Mesothelial cell of epicardium (in vitro differentiated cells): ENCODE results near the gene GRPR. TPM values are rescaled to one million over a fixed set of nuclear protein-coding genes. Genes with fewer than 3 reads are reported as not detected.
A peak's percentile ranks its signal among the peaks of the same experiment; 100 is the strongest.

Experiments
- DNase-seq, 2 experiments: peaks; one replicate each; pipeline ENCODE4 v3.0.0; 2021; ENCODE audit warnings: low spot score in 2 of 2; ENCODE audit not compliant: unreplicated experiment in 2 of 2
- H3K27ac Mint-ChIP-seq: 2 replicates; pipeline ENCODE4 v1.8.0; 2021; ENCODE audit warnings: mixed read lengths
- H3K27me3 Mint-ChIP-seq: 2 replicates; pipeline ENCODE4 v1.8.0; 2021; ENCODE audit warnings: low read depth, mixed read lengths
- H3K36me3 Mint-ChIP-seq: 2 replicates; pipeline ENCODE4 v1.8.0; 2021; ENCODE audit warnings: mixed read lengths
- H3K4me1 Mint-ChIP-seq: 2 replicates; pipeline ENCODE4 v1.8.0; 2021; ENCODE audit warnings: mixed read lengths
- H3K4me3 Mint-ChIP-seq: 2 replicates; pipeline ENCODE4 v1.8.0; 2021; ENCODE audit warnings: mild to moderate bottlenecking, moderate library complexity, mixed read lengths
- H3K9me3 Mint-ChIP-seq: 2 replicates; pipeline ENCODE4 v1.8.0; 2021; ENCODE audit warnings: mixed read lengths
- total RNA-seq: library from RNA; stranded (reverse); gene quantifications from 3 replicates; pipeline ENCODE4 v1.2.1, GENCODE V29; 2021
- TF ChIP-seq, protein P1 (sequence below): fragments of 200-600 bp; sonication (generic); IDR thresholded peaks from one replicate; pipeline ENCODE4 v1.5.0; 2021; ENCODE audit warnings: antibody characterized with exemption; ENCODE audit not compliant: unreplicated experiment

The GRPR gene
- total RNA-seq, 1 donor from 2014 or later, result 1.7 TPM

DNA sequence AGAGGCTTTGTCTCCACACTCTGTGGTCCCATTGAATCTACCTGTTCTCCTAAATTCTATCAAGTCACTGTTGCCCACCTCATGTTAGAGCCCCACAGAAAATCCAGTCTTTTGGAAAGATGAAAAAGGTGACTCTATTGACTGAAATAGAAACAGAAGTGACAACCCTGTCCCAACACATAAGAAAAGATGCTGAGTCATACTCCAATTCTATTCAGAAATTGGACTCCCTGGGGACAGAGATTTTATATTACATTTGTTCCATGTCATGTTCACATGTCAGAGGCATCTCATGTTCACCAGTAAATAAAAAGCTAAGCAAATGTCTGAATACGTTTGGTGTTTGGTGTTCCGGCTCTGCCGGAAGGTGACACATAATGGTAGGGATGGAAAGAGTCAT lies 2.9 kb upstream of the GRPR start:
- no peak overlapping the region for H3K4me3 Mint-ChIP-seq
- H3K4me1 Mint-ChIP-seq, result peaks cover 27% of the 10 kb centered on the region
- H3K27me3 Mint-ChIP-seq, result no peaks in the 10 kb centered on the region
- no peak for DNase-seq
- no peak overlapping the region for H3K27ac Mint-ChIP-seq
- H3K9me3 Mint-ChIP-seq, result peaks cover 21% of the 10 kb centered on the region
- TF ChIP-seq, protein P1, sequence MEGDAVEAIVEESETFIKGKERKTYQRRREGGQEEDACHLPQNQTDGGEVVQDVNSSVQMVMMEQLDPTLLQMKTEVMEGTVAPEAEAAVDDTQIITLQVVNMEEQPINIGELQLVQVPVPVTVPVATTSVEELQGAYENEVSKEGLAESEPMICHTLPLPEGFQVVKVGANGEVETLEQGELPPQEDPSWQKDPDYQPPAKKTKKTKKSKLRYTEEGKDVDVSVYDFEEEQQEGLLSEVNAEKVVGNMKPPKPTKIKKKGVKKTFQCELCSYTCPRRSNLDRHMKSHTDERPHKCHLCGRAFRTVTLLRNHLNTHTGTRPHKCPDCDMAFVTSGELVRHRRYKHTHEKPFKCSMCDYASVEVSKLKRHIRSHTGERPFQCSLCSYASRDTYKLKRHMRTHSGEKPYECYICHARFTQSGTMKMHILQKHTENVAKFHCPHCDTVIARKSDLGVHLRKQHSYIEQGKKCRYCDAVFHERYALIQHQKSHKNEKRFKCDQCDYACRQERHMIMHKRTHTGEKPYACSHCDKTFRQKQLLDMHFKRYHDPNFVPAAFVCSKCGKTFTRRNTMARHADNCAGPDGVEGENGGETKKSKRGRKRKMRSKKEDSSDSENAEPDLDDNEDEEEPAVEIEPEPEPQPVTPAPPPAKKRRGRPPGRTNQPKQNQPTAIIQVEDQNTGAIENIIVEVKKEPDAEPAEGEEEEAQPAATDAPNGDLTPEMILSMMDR, result no peak
- peaks cover 4% of the 10 kb centered on the region for H3K36me3 Mint-ChIP-seq

DNA sequence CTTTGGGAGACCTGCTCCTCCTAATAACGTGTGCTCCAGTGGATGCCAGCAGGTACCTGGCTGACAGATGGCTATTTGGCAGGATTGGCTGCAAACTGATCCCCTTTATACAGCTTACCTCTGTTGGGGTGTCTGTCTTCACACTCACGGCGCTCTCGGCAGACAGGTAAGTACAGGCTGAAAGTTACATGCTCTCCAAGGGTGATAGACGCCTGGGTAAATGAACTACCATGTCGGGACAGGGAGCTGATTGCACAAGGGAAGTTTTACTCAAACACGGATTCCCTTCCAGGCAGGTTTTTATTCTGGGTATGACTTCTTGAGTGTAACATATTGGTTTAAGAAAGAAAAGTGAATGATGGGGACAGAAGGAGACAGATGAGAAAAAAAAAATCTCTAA lies 836 bp downstream of the GRPR start:
- Mint-ChIP-seq H3K36me3 (peaks cover 2% of the 10 kb centered on the region), H3K4me3 (no peak overlapping the region), H3K9me3 (peaks cover 3% of the 10 kb centered on the region), H3K4me1 (peaks cover 32% of the 10 kb centered on the region), H3K27ac (no peak overlapping the region), H3K27me3 (no peaks in the 10 kb centered on the region)
- no peak for DNase-seq
- TF ChIP-seq, protein P1, result no peak

DNA sequence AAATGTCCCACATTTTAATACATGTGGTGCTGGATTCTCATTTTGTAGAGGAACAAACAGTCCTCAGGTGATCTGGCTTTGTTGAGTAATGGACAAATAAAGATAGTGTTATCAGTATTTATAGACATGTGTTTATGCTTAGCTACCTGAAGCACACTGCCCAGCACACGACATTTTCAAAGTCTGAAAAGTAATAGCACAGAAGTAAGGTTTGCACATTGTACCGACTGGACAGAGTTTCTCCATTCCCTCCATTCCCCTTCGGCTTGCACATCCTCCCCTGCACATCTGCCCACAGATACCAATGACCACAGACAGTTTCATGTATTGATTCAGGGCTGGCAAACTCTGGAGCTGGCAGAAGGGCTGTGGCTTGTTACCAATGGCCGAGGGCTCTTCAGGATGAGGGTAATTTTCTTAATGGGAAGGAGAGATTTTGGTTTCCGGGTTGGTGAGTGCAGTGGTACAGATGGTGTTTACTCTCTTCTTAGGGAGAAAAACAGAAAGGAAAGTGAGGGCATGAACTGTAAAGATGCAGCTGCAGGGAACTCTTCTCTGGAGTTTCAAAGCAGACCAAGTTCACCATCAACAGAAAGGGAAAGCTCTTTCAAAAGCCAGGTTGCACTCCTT lies 2.3 kb downstream of the GRPR start:
- Mint-ChIP-seq H3K27me3 (no peaks in the 10 kb centered on the region), H3K27ac (no peak overlapping the region), H3K4me3 (peak overlapping the region; percentile 5), H3K4me1 (peaks cover 40% of the 10 kb centered on the region), H3K9me3 (no peaks in the 10 kb centered on the region), H3K36me3 (no peaks in the 10 kb centered on the region)
- TF ChIP-seq, protein P1, result no peak
- DNase-seq, result no peak

- TF ChIP-seq, protein P1, result no peak
- peaks cover 27% of the 10 kb centered on the region for H3K4me1 Mint-ChIP-seq
- no peaks in the 10 kb centered on the region for H3K27me3 Mint-ChIP-seq
- H3K9me3 Mint-ChIP-seq, result peaks cover 11% of the 10 kb centered on the region
- H3K27ac Mint-ChIP-seq, result no peak overlapping the region
- H3K36me3 Mint-ChIP-seq, result no peaks in the 10 kb centered on the region
- DNase-seq, result no peak
- H3K4me3 Mint-ChIP-seq, result no peak overlapping the region
Observed at GRCh38 chrX:16130707-16131106, 7.3 kb downstream of the GRPR start.

- no peak for DNase-seq
- peaks cover 18% of the 10 kb centered on the region for H3K4me1 Mint-ChIP-seq
- no peaks in the 10 kb centered on the region for H3K27me3 Mint-ChIP-seq
- H3K27ac Mint-ChIP-seq, result peak overlapping the region; percentile 83
- TF ChIP-seq, protein P1, result no peak
- H3K4me3 Mint-ChIP-seq, result no peak overlapping the region
- H3K9me3 Mint-ChIP-seq, result peaks cover 11% of the 10 kb centered on the region
- no peaks in the 10 kb centered on the region for H3K36me3 Mint-ChIP-seq
Observed at GRCh38 chrX:16134936-16135335, 11.6 kb downstream of the GRPR start.

GRCh38 chrX:16136080-16136479 lies 12.7 kb downstream of the GRPR start:
- no peaks in the 10 kb centered on the region for H3K27me3 Mint-ChIP-seq
- no peak for DNase-seq
- H3K36me3 Mint-ChIP-seq, result no peaks in the 10 kb centered on the region
- peak overlapping the region; percentile 83 for H3K27ac Mint-ChIP-seq
- TF ChIP-seq, protein P1, result no peak
- peaks cover 23% of the 10 kb centered on the region for H3K4me1 Mint-ChIP-seq
- H3K4me3 Mint-ChIP-seq, result no peak overlapping the region
- H3K9me3 Mint-ChIP-seq, result peaks cover 11% of the 10 kb centered on the region
